Smooth muscle cell (in vitro differentiated cells): ENCODE data around the gene MRGPRF. TPM values are rescaled to one million over a fixed set of nuclear protein-coding genes. Genes with fewer than 3 reads are reported as not detected.

ENCODE experiments used
- DNase-seq: peaks from one replicate; lab custom pipeline; 2025; ENCODE audit not compliant: unreplicated experiment; lab: John Stamatoyannopoulos, UW
- H2AFZ ChIP-seq: fragments of 200-600 bp; sonication (generic); 2 replicates; pipeline ENCODE4 v1.6.0; 2016; ENCODE audit warnings: antibody characterized with exemption, low read depth, mild to moderate bottlenecking
- H3F3A ChIP-seq: fragments of 200-600 bp; sonication (generic); 2 replicates; pipeline ENCODE4 v1.6.0; 2017; ENCODE audit warnings: antibody characterized with exemption, low read depth
- H3K27ac ChIP-seq: fragments of 200-600 bp; sonication (generic); 2 replicates; pipeline ENCODE4 v1.5.1; 2016; ENCODE audit warnings: low read depth, mild to moderate bottlenecking
- H3K27me3 ChIP-seq: fragments of 200-600 bp; sonication (generic); 2 replicates; pipeline ENCODE4 v1.6.1; 2016; ENCODE audit warnings: low read depth, mild to moderate bottlenecking
- H3K36me3 ChIP-seq: fragments of 200-600 bp; sonication (generic); 2 replicates; pipeline ENCODE4 v1.5.1; 2016; ENCODE audit warnings: low read depth
- H3K4me1 ChIP-seq: fragments of 200-600 bp; sonication (generic); 2 replicates; pipeline ENCODE4 v1.5.1; 2016; ENCODE audit warnings: low read depth
- H3K4me2 ChIP-seq: fragments of 200-600 bp; sonication (generic); 2 replicates; pipeline ENCODE4 v1.6.0; 2016; ENCODE audit warnings: mild to moderate bottlenecking
- H3K4me3 ChIP-seq: fragments of 200-600 bp; sonication (generic); 2 replicates; pipeline ENCODE4 v1.5.1; 2016; ENCODE audit warnings: mild to moderate bottlenecking
- H3K79me2 ChIP-seq: fragments of 200-600 bp; sonication (generic); 2 replicates; pipeline ENCODE4 v1.6.0; 2016; ENCODE audit warnings: low read depth, mild to moderate bottlenecking
- H3K9ac ChIP-seq: fragments of 200-600 bp; sonication (generic); 2 replicates; pipeline ENCODE4 v1.6.0; 2016; ENCODE audit warnings: low read depth
- H3K9me3 ChIP-seq: fragments of 200-600 bp; sonication (generic); replicated peaks from 2 replicates; pipeline ENCODE4 v1.5.1; 2016; ENCODE audit warnings: low read depth
- H4K20me1 ChIP-seq: fragments of 200-600 bp; sonication (generic); 2 replicates; pipeline ENCODE4 v1.6.0; 2016; ENCODE audit warnings: low read depth
- WGBS: methylation state at CpG from one replicate; pipeline ENCODE4 v1.1.7; 2016; ENCODE audit warnings: low lambda C conversion rate; 5-methylcytosine and 5-hydroxymethylcytosine counted together
- polyA plus RNA-seq: library from polyadenylated mRNA; unstranded; fragments of >200 nt; fragmentation: Nextera tagmentation; extraction: Ambion mirVana; gene quantifications from 2 replicates; pipeline ENCODE4 v1.2.1, GENCODE V29; 2016
- total RNA-seq: library from RNA; depleted of rRNA; stranded (reverse); fragments of >200 nt; gene quantifications from 2 replicates; pipeline ENCODE4 v1.2.3, GENCODE V29; 2014
- TF ChIP-seq, protein P1 (sequence below): fragments of 200-600 bp; sonication (generic); IDR thresholded peaks from 2 replicates; pipeline ENCODE4 v1.5.1; 2017; ENCODE audit warnings: borderline replicate concordance, mild to moderate bottlenecking, antibody characterized with exemption; ENCODE audit not compliant: insufficient read depth, poor library complexity, severe bottlenecking

Gene MRGPRF
- total and polyA plus RNA-seq, 2 experiments from 2014 or later, result 6.7 to 17.2 TPM

DNA sequence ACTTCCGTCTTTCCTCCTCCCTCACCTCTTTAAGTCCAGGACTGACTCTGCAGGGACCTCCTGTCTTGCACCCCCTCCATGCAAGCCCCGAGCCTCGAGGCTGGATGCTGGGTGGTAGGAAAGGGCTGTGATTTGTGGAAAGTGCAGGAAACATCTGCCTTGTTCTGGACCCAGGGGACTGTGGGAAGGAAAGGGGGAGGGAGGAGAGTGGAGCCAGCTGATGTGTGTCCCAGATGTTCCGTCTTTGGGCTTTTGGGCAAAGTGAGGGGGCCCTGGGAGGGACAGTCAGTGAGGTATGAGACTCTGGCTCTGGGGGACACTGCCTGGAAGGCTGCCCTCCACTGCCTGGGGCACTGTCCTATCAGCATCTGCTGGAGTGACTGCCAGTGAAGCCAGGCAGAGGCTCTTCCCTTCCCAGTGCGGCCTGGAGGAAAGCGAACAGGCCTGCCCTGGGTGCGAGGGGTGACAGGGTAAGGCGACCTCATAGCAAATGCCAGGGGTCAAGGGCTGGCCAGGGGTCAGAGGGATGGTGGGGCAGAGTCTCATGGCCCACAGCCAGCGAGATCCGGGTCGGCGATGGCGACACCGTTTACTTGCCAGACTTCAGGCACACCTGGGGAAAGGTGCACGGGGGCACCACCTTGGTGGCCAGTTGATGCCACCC is 34.0 kb downstream of the MRGPRF start:
- Histone ChIP-seq H3K36me3 (no peaks in the 10 kb centered on the region), H3K9ac (no peak overlapping the region), H4K20me1 (no peaks in the 10 kb centered on the region), H3K79me2 (no peaks in the 10 kb centered on the region), H3K4me3 (no peak overlapping the region), H3K27ac (no peak overlapping the region), H2AFZ (no peak overlapping the region), H3K27me3 (no peaks in the 10 kb centered on the region), H3K9me3 (no peaks in the 10 kb centered on the region), H3K4me1 (no peaks in the 10 kb centered on the region), H3F3A (no peaks in the 10 kb centered on the region), H3K4me2 (no peak overlapping the region)
- whole genome bisulfite sequencing, result 88% methylated on average over 15 of the region's 15 CpGs
- TF ChIP-seq, protein P1, sequence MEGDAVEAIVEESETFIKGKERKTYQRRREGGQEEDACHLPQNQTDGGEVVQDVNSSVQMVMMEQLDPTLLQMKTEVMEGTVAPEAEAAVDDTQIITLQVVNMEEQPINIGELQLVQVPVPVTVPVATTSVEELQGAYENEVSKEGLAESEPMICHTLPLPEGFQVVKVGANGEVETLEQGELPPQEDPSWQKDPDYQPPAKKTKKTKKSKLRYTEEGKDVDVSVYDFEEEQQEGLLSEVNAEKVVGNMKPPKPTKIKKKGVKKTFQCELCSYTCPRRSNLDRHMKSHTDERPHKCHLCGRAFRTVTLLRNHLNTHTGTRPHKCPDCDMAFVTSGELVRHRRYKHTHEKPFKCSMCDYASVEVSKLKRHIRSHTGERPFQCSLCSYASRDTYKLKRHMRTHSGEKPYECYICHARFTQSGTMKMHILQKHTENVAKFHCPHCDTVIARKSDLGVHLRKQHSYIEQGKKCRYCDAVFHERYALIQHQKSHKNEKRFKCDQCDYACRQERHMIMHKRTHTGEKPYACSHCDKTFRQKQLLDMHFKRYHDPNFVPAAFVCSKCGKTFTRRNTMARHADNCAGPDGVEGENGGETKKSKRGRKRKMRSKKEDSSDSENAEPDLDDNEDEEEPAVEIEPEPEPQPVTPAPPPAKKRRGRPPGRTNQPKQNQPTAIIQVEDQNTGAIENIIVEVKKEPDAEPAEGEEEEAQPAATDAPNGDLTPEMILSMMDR, result no peak
- DNase-seq, result no peak

GRCh38 chr11:68978626-68978930 is 34.5 kb downstream of the MRGPRF start:
- DNase-seq, result no peak
- Histone ChIP-seq H3K27ac (no peak overlapping the region), H4K20me1 (no peaks in the 10 kb centered on the region), H3F3A (no peaks in the 10 kb centered on the region), H3K4me1 (no peaks in the 10 kb centered on the region), H3K9me3 (no peaks in the 10 kb centered on the region), H3K4me2 (no peak overlapping the region), H2AFZ (no peak overlapping the region), H3K36me3 (no peaks in the 10 kb centered on the region), H3K79me2 (no peaks in the 10 kb centered on the region), H3K9ac (no peak overlapping the region), H3K27me3 (no peaks in the 10 kb centered on the region), H3K4me3 (no peak overlapping the region)
- WGBS, result 88% methylated on average over 5 of the region's 5 CpGs
- TF ChIP-seq, protein P1, result no peak

DNA sequence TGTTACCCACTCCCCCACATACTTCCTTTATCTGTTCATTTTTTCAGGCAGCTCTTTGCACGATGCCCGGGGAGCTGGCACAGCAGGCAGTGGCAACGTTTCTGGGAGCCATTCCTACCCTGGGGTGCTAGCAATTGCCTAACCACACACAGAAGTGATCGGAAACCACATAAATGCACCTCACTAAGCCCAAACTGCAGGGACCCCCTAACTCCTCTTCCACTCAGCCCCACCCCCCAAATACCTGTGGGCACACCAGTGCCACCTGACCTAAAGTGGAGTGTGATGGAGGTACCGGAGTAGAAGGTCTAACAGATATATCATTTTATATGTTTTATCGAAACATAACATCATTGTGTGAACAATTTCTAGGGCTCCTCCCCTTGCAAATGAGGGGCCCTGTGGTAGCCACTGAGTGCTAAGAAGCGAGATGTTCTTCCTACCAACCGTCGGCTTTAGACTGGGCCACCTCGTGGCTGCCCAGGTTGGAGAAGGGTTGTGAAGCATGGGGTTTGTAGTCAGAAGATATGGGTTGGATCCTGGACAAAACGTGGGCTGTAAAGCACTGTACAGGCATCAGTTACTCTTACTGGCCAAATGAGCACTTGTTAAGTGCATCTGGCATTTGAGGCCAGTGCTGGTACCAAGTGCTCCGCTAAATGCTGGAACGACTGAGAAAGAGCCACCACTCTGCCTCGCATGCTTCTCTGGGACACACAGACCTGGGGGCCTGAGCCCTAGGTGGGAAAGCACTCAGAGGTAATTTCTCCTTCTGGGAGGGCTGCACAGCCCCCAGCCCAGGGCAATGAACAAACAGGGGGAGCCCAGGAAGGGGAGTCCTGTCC is 35.0 kb downstream of the MRGPRF start:
- H3K27ac ChIP-seq, result no peak overlapping the region
- no peaks in the 10 kb centered on the region for H3K4me1 ChIP-seq
- no peak overlapping the region for H3K4me2 ChIP-seq
- H3K27me3 ChIP-seq, result no peaks in the 10 kb centered on the region
- WGBS, result 89% methylated on average over 14 of the region's 14 CpGs
- no peaks in the 10 kb centered on the region for H3K79me2 ChIP-seq
- H2AFZ ChIP-seq, result no peak overlapping the region
- TF ChIP-seq, protein P1, result no peak
- no peak overlapping the region for H3K9ac ChIP-seq
- no peaks in the 10 kb centered on the region for H3F3A ChIP-seq
- DNase-seq, result no peak
- no peaks in the 10 kb centered on the region for H4K20me1 ChIP-seq
- H3K4me3 ChIP-seq, result no peak overlapping the region
- no peaks in the 10 kb centered on the region for H3K36me3 ChIP-seq
- H3K9me3 ChIP-seq, result no peaks in the 10 kb centered on the region
